Measurements from ENCODE around the gene UCHL5. TPM values are rescaled to one million over a fixed set of nuclear protein-coding genes. Genes with fewer than 3 reads are reported as not detected.
A peak's percentile ranks its signal among the peaks of the same experiment; 100 is the strongest.

UCHL5 gene
- total and polyA plus RNA-seq, 2 donors (not counting 3 experiments of a cell fraction or from before 2014, with no cell fraction given), result 9.8 to 45.6 TPM

DNA sequence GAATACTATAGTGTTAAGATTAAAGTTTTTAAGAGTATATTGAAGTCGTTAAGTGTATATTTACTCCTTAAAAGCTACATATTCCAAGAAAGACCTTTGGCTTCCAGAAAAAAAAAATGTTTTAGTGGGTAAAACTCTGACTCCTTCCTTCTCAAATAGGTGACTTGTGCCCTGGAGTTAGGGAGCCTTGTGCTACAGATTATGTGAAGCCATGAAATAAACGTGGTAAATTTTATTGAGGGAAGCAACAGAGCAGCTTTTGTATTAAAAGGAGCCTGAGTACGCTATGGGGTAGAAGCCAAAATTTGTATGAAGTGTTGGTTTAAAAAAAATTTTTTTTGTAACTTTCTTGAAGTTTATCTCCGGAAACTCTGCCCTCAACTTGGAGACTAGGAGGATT is 1.2 kb upstream of the UCHL5 start:
- CTCF ChIA-PET, result interaction anchor here (0.7 kb wide), 1 partner anchor 9 kb away, joined by 4 read pairs; no protein-coding TSS in a partner anchor
- no peaks in the 10 kb centered on the region for H3K36me3 ChIP-seq (ENCODE audit: control insufficient read depth in 2 of 2, extremely low read depth in 1 of 2, insufficient read depth in 2 of 2, low read length in 2 of 2)
- no TSS peak for BruUV-seq (replicated peaks)
- peak overlapping the region; percentile 65 for H3K27ac ChIP-seq (ENCODE audit: insufficient read depth, low read depth, low read length)
- no peaks in the 10 kb centered on the region for H3K27me3 ChIP-seq (ENCODE audit: control insufficient read depth in 2 of 2, insufficient read depth in 2 of 2, low read length in 2 of 2)
- no peak for FAIRE-seq
- peak overlapping the region; percentile 99 for H3K4me2 ChIP-seq (ENCODE audit: insufficient read depth, low read length)
- no peak overlapping the region for H2AFZ ChIP-seq (ENCODE audit: low read depth, low read length)
- no peaks in the 10 kb centered on the region for H3K9me1 ChIP-seq (replicated peaks; ENCODE audit: control insufficient read depth, extremely low read depth, insufficient read depth, low read length)
- peak overlapping the region; percentile 27 to 86 (median 78) for H3K4me3 ChIP-seq (replicated peaks in 1 of 3; ENCODE audit: insufficient read depth in 1 of 3, low read depth in 1 of 3, low read length in 3 of 3)
- no peaks in the 10 kb centered on the region for H3K9me3 ChIP-seq (replicated peaks; ENCODE audit: control insufficient read depth, insufficient read depth, low read length)
- intact Hi-C loops (cut with micrococcal nuclease) (no loop called here), dilution Hi-C loops (cut with MboI; ENCODE audit: extremely low pct_ligation_motif_present, low sequenced_read_pairs) (no loop called here)
- peaks cover 87% of the 10 kb centered on the region for H3K79me2 ChIP-seq (ENCODE audit: control insufficient read depth, insufficient read depth, low read length)
- TF ChIP-seq, protein P1, sequence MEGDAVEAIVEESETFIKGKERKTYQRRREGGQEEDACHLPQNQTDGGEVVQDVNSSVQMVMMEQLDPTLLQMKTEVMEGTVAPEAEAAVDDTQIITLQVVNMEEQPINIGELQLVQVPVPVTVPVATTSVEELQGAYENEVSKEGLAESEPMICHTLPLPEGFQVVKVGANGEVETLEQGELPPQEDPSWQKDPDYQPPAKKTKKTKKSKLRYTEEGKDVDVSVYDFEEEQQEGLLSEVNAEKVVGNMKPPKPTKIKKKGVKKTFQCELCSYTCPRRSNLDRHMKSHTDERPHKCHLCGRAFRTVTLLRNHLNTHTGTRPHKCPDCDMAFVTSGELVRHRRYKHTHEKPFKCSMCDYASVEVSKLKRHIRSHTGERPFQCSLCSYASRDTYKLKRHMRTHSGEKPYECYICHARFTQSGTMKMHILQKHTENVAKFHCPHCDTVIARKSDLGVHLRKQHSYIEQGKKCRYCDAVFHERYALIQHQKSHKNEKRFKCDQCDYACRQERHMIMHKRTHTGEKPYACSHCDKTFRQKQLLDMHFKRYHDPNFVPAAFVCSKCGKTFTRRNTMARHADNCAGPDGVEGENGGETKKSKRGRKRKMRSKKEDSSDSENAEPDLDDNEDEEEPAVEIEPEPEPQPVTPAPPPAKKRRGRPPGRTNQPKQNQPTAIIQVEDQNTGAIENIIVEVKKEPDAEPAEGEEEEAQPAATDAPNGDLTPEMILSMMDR (IDR thresholded peaks at IDR 0.05; ENCODE audit: extremely low read depth in 1 of 2, insufficient read depth in 1 of 2, low read depth in 1 of 2, low read length in 2 of 2), result no peak
- peak; percentile 35 for DNase-seq (ENCODE audit: low read depth, low spot score)
- peaks cover 2% of the 10 kb centered on the region for H4K20me1 ChIP-seq (replicated peaks; ENCODE audit: control insufficient read depth, extremely low read depth, insufficient read depth, low read length)
- H3K9ac ChIP-seq (replicated peaks; ENCODE audit: extremely low read depth, insufficient read depth, low read length), result peak overlapping the region; percentile 91
- POLR2A ChIA-PET, result no interaction called here
- peaks cover 29% of the 10 kb centered on the region for H3K4me1 ChIP-seq (ENCODE audit: control insufficient read depth, extremely low read depth, insufficient read depth, low read length)

DNA sequence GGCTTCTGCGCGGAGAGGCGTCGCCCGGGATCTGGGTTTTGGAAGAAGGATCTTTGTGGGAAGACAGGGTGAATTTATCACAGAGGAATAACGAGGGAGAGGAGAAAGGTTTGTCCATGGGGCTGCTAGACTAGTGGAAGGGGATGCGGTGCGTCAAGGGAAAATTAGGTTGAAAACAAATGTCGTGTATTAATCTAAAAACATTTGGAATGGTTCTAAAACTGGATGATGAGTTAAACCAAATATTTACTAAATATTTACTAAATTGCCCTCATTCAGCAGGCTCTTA is 899 bp upstream of the UCHL5 start:
- intact Hi-C loops (cut with micrococcal nuclease), result no loop called here
- ChIA-PET CTCF (interaction anchor here (0.7 kb wide), 1 partner anchor 10 kb away, joined by 4 read pairs; no protein-coding TSS in a partner anchor), POLR2A (no interaction called here)
- no peak for TF ChIP-seq FOS (IDR thresholded peaks at IDR 0.05; ENCODE audit: borderline replicate concordance, insufficient read depth, low read length)
- no peak for TF ChIP-seq GATA2 (IDR thresholded peaks at IDR 0.05; ENCODE audit: insufficient read depth, insufficient read length, low read depth, low read length)
- peaks cover 87% of the 10 kb centered on the region for H3K79me2 ChIP-seq (ENCODE audit: control insufficient read depth, insufficient read depth, low read length)
- no peak for FAIRE-seq
- H3K9me3 ChIP-seq (replicated peaks; ENCODE audit: control insufficient read depth, insufficient read depth, low read length), result no peaks in the 10 kb centered on the region
- H3K27ac ChIP-seq (ENCODE audit: insufficient read depth, low read depth, low read length), result peak overlapping the region; percentile 65
- no peak for DNase-seq (ENCODE audit: low read depth, low spot score)
- H2AFZ ChIP-seq (ENCODE audit: low read depth, low read length), result peak overlapping the region; percentile 13
- no peaks in the 10 kb centered on the region for H3K27me3 ChIP-seq (ENCODE audit: control insufficient read depth in 2 of 2, insufficient read depth in 2 of 2, low read length in 2 of 2)
- no TSS peak for BruUV-seq (replicated peaks)
- H3K36me3 ChIP-seq (ENCODE audit: control insufficient read depth in 2 of 2, extremely low read depth in 1 of 2, insufficient read depth in 2 of 2, low read length in 2 of 2), result no peaks in the 10 kb centered on the region
- peaks cover 2% of the 10 kb centered on the region for H4K20me1 ChIP-seq (replicated peaks; ENCODE audit: control insufficient read depth, extremely low read depth, insufficient read depth, low read length)
- H3K4me2 ChIP-seq (ENCODE audit: insufficient read depth, low read length), result peak overlapping the region; percentile 99
- H3K9ac ChIP-seq (replicated peaks; ENCODE audit: extremely low read depth, insufficient read depth, low read length), result peak overlapping the region; percentile 91
- no peaks in the 10 kb centered on the region for H3K9me1 ChIP-seq (replicated peaks; ENCODE audit: control insufficient read depth, extremely low read depth, insufficient read depth, low read length)
- dilution Hi-C loops (cut with MboI; ENCODE audit: extremely low pct_ligation_motif_present, low sequenced_read_pairs), result no loop called here
- peaks cover 29% of the 10 kb centered on the region for H3K4me1 ChIP-seq (ENCODE audit: control insufficient read depth, extremely low read depth, insufficient read depth, low read length)
- H3K4me3 ChIP-seq (replicated peaks in 1 of 3; ENCODE audit: insufficient read depth in 1 of 3, low read depth in 1 of 3, low read length in 3 of 3), result peak overlapping the region; percentile 27 to 86 (median 78)

Measured in endothelial cell of umbilical vein (primary cell).